Measurements from ENCODE around the gene LYRM7. TPM values are rescaled to one million over a fixed set of nuclear protein-coding genes. Genes with fewer than 3 reads are reported as not detected.

LYRM7 gene
- total and polyA plus RNA-seq, 7 donors: 5.7 to 11.8 (median 8.4) TPM

GRCh38 chr5:131223751-131224386, 53.1 kb downstream of the LYRM7 start:
- 23 to 62% methylated on average over 2 of the region's 2 CpGs for WGBS, 2 donors

GRCh38 chr5:131224387-131225201, 53.9 kb downstream of the LYRM7 start:
- 12 to 45% methylated on average over 6 of the region's 6 CpGs for WGBS, 2 donors
- H3K27ac ChIP-seq: no peak overlapping the region
- peaks cover 0 to 14% (median 10%) of the 10 kb centered on the region in 4 donors for H3K4me1 ChIP-seq
- intact Hi-C loops (cut with DNase I): no loop called here
- DNase-seq: no peak
- H3K9me3 ChIP-seq: no peaks in the 10 kb centered on the region
- no peaks in the 10 kb centered on the region for H3K27me3 ChIP-seq
- H3K4me3 ChIP-seq: no peak overlapping the region
- H3K36me3 ChIP-seq: no peaks in the 10 kb centered on the region
- TF ChIP-seq CTCF (IDR thresholded peaks at IDR 0.05): no peak
- TF ChIP-seq POLR2A (IDR thresholded peaks at IDR 0.05): no peak
- TF ChIP-seq EP300 (IDR thresholded peaks at IDR 0.05): no peak

More at GRCh38 chr5:131223751-131224386, 53.1 kb downstream of the LYRM7 start:
- DNase-seq: no peak
- no peaks in the 10 kb centered on the region for H3K9me3 ChIP-seq
- no peak overlapping the region for H3K4me3 ChIP-seq
- H3K27me3 ChIP-seq: no peaks in the 10 kb centered on the region
- no peak for TF ChIP-seq CTCF (IDR thresholded peaks at IDR 0.05)
- TF ChIP-seq POLR2AphosphoS5 (IDR thresholded peaks at IDR 0.05): no peak
- no peak for TF ChIP-seq EP300 (IDR thresholded peaks at IDR 0.05)
- TF ChIP-seq POLR2A (IDR thresholded peaks at IDR 0.05): no peak
- no peaks in the 10 kb centered on the region for H3K36me3 ChIP-seq
- H3K27ac ChIP-seq: no peak overlapping the region
- intact Hi-C loops (cut with DNase I): no loop called here
- peaks cover 0 to 14% (median 10%) of the 10 kb centered on the region in 4 donors for H3K4me1 ChIP-seq

GRCh38 chr5:131225282-131225974, 54.7 kb downstream of the LYRM7 start:
- Histone ChIP-seq H3K36me3 (no peaks in the 10 kb centered on the region), H3K4me3 (no peak overlapping the region), H3K4me1 (peaks cover 0 to 14% (median 10%) of the 10 kb centered on the region in 4 donors), H3K27ac (no peak overlapping the region), H3K9me3 (no peaks in the 10 kb centered on the region), H3K27me3 (no peaks in the 10 kb centered on the region)
- WGBS, 2 donors: 26 to 61% methylated on average over 4 of the region's 4 CpGs
- DNase-seq: no peak
- intact Hi-C loops (cut with DNase I): no loop called here
- TF ChIP-seq CTCF (IDR thresholded peaks at IDR 0.05) (no peak), POLR2AphosphoS5 (IDR thresholded peaks at IDR 0.05) (no peak), POLR2A (IDR thresholded peaks at IDR 0.05) (no peak), EP300 (IDR thresholded peaks at IDR 0.05) (no peak)

- no peak for DNase-seq
- Histone ChIP-seq H3K9me3 (no peaks in the 10 kb centered on the region), H3K27me3 (no peaks in the 10 kb centered on the region), H3K4me3 (no peak overlapping the region), H3K27ac (no peak overlapping the region), H3K36me3 (no peaks in the 10 kb centered on the region), H3K4me1 (peaks cover 0 to 14% (median 10%) of the 10 kb centered on the region in 4 donors)
- TF ChIP-seq CTCF (IDR thresholded peaks at IDR 0.05) (no peak), POLR2AphosphoS5 (IDR thresholded peaks at IDR 0.05) (no peak), POLR2A (IDR thresholded peaks at IDR 0.05) (no peak), EP300 (IDR thresholded peaks at IDR 0.05) (no peak)
- intact Hi-C loops (cut with DNase I): no loop called here
- 86 to 90% methylated on average over 2 of the region's 2 CpGs for WGBS, 2 donors
Observed at GRCh38 chr5:131226899-131227298, 56.2 kb downstream of the LYRM7 start.
